HFF-Myc (cell line): ENCODE data around the gene RAB31.
"Not testable (repeated sequence)": the region's sequence is repeated elsewhere in the genome, so short reads cannot be mapped to it uniquely, and the experiment has no call there.

Experiments used
- DNase-seq: peaks from one replicate; pipeline ENCODE4 v3.0.0-alpha.2; 2011; ENCODE audit warnings: low read depth; ENCODE audit errors: extremely low read depth
- H3K4me3 ChIP-seq: replicated peaks from 2 replicates; pipeline ENCODE4 v1.5.1; 2011; ENCODE audit warnings: low read depth, mild to moderate bottlenecking, control low read depth, low read length
- CTCF ChIP-seq: IDR thresholded peaks from 2 replicates; pipeline ENCODE4 v1.5.1; 2012; ENCODE audit warnings: mild to moderate bottlenecking, low read depth, low read length, control low read depth; ENCODE audit errors: missing control alignments

RAB31 gene

GRCh38 chr18:9894454-9895068 lies 186.5 kb downstream of the RAB31 start:
- H3K4me3 ChIP-seq: no peak overlapping the region
- no peak for DNase-seq
- TF ChIP-seq CTCF: no peak

GRCh38 chr18:9897129-9897528 lies 189.0 kb downstream of the RAB31 start:
- no peak for DNase-seq
- no peak for TF ChIP-seq CTCF

GRCh38 chr18:9897787-9898291 lies 189.7 kb downstream of the RAB31 start:
- not testable (repeated sequence) for DNase-seq, H3K4me3 ChIP-seq

More at GRCh38 chr18:9897129-9897528, 189.0 kb downstream of the RAB31 start:
- H3K4me3 ChIP-seq: no peak overlapping the region

- no peak for DNase-seq
- TF ChIP-seq CTCF: no peak
These were observed 190.9 kb downstream of the RAB31 start for GRCh38 chr18:9898792-9899549.

GRCh38 chr18:9899550-9899930 lies 191.4 kb downstream of the RAB31 start:
- not testable (repeated sequence) for DNase-seq, H3K4me3 ChIP-seq

More at GRCh38 chr18:9898792-9899549, 190.9 kb downstream of the RAB31 start:
- no peak overlapping the region for H3K4me3 ChIP-seq

- H3K4me3 ChIP-seq: no peak overlapping the region
- no peak for DNase-seq
- no peak for TF ChIP-seq CTCF
These were observed 192.6 kb downstream of the RAB31 start for GRCh38 chr18:9900699-9901098.

- no peak for DNase-seq
- no peak overlapping the region for H3K4me3 ChIP-seq
- no peak for TF ChIP-seq CTCF
These were observed 193.3 kb downstream of the RAB31 start for GRCh38 chr18:9901377-9901776.

GRCh38 chr18:9902264-9902663 lies 194.2 kb downstream of the RAB31 start:
- not testable (repeated sequence) for DNase-seq, H3K4me3 ChIP-seq
